NK-92 (cell line): ENCODE measurements around the gene CPEB4.

Experiments
- DNase-seq: peaks from one replicate; lab custom pipeline; 2025; ENCODE audit not compliant: unreplicated experiment; lab: John Stamatoyannopoulos, UW

Gene CPEB4

DNA sequence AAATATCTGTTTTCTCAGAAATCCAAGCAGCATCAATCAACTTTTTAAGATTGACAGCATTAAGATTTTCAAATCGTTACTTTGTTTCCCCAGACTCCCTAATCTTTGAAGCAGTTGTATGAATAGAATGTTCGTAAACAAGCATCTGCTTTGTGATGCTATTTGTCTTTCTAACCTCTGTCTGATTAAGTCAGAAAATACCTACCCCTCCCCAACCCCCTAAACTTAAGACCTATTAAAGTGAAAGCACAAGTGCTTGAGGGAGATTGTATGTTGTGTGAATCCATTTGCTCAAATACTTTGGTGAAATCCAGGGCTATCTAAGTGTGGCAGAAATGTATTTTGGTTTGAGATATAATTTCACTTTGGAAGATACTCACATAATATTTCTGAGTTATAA, 53.0 kb downstream of the CPEB4 start:
- DNase-seq: no peak

DNA sequence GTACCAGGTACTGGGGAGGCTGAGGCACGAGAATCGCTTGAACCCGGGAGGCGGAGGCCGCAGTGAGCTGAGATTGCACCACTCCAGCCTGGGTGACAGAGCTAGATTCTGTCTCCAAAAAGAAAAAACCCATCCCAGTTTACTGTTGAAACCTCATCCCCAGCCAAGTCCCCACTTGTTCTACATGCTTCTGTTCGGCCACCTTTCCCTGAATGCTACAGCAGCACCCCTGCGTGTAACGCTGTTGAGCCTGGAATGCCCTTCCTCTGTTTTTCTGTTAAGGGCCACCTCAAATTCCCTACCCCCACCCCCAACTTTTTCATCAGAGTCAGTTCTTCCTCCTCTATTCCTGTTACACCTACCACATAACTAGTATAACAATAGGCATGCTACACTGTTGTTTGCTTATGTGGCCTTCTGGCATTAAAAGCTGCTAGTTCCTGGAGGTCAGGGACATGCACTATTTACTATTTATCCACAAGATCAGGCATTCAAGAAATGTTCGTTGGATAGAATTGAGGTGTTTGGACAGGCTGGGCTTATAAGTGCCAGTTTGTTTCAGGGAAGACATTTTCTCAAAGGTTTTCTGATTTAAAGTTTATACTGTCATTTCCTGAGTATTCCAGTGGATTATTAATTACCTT, 53.7 kb downstream of the CPEB4 start:
- DNase-seq: no peak

DNA sequence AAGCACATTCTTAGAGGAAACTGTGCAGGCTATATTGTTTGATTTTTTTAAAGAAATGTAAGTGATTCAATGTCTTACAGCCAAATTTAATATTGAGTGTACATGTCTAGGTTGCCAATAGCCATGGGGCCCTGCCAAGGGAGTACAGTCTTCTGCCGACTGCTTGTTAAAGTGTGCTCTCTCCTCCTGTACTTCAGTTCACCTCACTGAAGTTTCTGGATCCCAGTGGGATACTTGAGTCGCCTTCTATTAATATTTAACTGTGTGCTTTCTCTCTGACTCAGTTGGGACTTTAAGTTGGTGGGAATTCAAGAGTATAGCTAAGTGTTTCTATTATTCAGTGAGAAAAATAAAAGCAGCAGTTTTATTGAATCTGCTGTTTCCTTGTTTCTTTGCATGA, 56.4 kb downstream of the CPEB4 start:
- no peak for DNase-seq

DNA sequence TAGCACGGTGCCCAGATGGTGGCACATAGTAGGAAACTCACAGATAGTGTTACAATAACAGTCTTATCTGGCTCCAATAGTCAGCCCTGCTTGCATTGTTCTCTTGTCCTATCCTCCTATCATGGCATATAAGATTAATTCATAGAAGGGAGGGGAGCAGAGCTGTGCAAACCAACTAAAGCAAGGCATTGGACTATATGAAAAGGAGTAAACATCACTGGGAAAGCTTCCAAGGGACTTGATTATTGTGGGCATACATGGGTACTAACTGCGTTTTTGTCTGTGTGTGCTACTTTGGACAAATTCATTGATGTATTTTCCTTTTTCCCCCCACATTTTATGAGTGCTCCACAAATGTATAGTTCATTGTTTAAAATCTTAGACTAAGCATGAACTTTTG, 57.0 kb downstream of the CPEB4 start:
- no peak for DNase-seq

DNA sequence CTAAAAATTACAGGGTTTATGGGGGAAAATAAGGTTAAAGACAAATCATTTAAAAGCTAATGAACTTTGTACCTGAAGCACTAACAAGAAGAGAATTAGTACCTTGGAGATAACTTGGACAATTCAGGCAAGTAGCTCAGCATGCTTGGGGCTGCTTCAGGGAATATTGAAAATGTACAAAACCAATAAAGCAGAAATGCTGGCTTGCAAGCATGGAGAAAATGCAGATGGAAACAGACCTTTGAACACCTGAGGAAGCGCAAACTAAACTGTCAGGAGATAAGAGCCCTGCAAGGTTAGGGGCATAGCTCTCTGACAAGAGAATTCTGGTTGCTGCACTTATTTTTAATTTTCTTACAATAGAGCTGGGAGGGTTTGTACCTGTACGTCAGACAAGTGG, 58.2 kb downstream of the CPEB4 start:
- no peak for DNase-seq

DNA sequence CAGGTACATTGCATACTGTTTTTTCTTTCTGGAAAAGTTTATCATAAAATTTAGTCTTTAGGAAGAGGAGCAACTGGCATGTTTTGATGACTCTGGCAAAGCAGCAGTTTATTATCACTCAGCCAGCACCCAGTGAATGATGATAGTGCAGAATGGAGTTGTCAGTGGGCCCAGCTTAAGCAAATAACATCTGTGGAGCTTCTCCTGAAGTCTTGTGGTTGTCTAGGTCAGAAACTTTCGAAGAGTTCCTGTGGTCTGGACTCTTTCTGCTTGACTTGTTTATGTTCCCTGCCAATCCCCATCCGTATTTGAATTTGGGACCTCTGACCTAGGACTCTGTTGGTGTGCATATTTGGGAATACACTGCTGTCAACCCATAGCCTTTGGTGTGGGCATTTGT, 62.7 kb downstream of the CPEB4 start:
- DNase-seq: no peak

DNA sequence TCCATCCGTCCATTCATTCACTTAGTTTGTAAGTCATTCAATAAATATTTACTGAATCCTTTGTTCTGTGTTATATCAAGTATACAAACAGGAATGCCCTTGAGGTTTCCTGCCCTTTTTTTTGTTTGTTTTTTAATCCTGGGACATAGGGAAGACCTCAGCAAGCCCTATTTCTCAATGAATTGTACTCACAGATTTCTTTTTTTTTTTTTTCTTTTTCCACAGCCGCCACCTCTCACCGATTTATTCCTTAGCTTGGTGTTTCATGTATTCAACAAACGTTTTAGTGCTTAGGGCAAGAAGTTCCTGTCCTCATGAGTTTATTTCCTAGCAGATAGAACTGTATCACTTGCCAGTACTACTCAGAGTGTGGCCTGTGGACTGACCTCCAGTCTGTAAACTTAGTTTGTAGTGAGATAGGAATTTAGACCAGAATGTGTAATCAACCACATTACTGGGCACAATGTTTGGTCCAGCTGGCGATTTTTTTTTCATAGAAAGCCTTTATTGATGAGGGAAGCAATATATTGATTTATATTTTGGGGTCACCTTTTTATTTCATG, 65.5 kb downstream of the CPEB4 start:
- DNase-seq: no peak

DNA sequence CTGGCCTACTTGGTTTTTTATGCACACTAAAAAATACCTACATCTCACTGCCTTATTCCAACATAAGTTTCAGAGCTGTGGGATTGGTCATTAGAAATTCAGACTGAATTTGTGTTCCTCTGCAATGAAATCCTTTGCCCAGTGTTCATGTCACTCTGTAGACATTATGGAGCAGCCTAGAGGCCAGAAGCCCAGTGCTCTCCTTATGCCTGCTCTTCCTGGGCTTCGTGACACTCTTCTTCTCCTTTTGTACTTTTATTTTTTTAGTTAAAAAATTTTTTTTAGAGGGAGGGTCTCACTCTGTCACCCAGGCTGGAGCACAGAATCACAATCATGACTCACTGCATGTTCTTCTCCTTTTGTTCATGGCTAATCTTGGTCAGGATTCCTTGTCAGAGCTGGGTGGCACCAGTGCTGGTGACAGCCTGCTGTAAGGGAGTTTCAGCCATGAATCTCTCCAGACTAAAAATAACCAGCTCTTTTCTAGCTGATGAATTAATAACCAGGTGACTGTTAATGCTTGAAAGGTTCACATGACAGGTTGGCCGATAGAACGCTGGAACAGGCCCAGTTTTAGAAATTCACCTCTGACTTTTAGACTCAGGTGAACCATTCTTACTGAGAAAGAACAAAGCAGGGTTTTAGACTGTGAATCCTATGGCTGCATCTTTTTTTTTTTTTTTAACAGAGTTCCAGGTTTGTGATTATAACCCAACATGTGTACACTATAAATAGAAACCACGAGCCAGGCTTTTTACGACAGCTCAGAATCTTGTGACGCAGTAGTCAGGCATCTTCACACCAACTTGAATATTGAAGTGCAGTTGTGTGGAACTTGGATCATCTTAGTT, 66.7 kb downstream of the CPEB4 start:
- no peak for DNase-seq

DNA sequence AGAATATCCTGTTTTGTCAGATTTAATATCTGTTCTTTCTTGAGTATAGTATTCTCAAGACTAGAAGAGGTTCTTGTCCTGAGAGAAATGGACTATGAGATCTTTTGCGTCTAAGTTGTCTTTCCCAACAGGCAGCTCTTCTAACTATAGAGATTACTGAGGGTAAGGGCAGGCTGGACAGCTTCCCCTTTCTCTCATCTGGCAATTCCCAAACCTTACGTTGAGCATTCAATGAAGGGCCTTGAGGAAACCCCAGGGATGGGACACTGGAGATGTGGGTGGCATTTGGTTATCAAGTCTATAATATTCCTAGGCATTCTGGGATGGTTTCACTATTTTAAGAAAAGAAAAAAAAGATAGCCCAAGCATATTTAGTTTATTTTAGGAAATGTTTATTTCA, 72.8 kb downstream of the CPEB4 start:
- DNase-seq: no peak

DNA sequence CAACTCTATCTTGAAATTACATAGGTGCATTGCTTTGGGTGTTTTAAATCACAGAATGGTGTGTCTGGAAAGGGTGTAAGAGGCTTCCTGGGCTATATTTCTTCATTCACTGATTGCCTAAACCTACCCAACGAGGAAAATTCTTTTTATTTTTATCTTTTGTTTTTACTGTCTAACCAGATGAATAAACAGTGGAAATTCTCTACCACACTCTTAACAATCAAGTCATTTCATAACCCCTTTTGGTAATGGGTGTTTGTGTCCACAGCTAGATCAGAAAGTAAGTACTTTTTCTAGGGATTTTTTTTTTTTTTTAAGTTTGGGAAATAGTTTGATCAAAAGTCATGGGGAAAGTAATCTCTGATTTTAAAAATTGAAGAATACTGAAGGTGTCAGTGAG, 73.3 kb downstream of the CPEB4 start:
- no peak for DNase-seq

DNA sequence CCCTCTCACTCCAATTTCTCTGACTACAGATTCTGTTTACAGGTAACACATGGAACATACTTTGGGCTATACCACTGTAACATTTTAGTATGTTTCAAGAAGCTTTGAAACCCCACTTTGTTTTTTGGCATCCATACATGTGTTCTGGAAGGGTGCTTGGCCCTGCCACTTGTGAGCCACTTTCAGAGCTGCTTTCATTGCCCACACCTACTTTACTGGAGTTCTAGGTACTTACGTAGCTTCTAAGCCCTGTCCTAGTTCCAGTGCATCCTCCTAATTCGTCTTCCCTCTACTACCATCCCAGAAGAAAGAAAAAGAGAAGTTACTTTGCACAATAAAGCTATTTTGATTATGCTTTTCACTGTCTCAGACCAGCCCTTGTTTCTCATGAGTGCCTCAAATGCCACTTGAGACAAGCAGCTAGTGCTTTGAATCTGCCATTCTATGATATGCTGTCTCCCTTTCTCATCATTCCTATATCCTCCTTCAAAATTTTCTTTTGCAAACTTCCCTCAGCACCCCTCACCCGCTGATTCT, 74.4 kb downstream of the CPEB4 start:
- DNase-seq: no peak

DNA sequence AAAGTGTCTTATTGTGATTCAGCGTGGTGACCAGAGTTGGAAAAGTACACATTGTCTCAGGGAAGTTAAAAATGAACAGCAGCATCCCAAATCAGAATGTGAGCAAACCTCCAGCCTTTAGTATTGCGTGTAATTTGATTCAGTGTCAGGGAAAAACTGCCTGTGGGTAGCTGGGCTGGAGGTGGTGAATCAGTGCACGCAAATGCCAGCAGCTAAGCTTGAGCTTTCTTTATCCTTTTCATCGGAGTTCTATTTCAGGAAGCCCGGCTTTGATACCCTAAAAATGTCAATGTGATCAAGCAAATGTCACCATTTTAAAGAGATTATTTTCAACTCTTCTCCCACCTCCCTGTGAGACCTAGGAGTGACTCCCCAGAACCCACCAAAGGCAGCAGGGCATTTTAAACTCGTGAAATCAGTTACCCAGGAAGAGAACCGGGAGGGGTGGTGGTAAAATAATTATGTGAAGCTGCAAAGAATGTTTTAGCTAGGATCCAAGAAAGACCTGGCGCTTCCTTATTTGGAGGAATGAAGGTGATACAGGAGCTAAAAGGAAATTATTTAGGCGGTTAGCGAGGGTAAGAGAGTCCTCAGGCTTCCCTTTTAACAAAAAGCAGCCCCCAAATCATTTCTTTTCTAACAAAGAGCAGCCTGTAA, 75.2 kb downstream of the CPEB4 start:
- DNase-seq: no peak

DNA sequence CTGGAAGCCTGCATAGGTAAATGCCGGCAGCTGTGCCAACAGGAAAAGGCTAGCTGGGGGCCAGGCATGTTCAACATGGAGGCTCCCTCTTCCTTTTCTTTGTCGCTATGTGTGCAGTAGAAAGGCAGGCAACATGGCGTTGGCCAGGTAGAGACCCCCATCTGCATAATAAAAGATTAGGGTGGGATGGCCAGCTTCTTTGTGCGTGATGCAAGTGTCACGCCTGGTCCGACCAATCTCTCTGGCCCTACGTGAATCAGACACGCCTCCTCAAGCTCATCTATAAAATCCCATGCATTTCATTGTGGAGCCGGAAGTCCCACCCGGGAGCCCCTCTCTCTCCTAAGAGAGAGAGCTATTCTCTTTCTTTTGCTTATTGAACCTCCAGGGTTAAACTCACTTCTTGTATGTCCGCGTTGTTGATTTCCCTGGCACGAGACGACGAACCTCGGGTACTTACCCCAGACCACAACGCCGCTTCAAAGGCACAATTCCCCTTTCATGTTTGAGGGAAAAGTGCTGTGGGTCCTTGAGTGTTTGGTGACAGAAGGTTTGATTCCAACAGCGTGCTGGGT, 75.8 kb downstream of the CPEB4 start:
- no peak for DNase-seq

DNA sequence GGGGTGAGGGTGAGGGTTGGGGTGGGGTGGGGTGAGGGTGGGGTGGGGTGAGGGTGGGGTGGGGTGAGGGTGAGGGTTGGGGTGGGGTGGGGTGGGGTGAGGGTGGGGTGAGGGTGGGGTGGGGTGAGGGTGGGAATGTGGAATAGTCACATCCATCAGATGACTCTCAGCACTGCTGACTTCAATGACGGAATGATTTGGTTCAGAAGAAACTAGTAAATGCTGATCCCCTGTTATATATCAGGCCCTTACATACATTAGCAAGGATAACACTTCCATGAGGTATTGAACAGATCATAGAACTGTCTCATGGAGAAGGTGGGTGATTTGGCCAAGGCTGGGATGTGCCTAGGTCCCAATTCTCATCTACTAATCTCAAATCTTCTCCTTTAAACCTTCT, 76.4 kb downstream of the CPEB4 start:
- no peak for DNase-seq

DNA sequence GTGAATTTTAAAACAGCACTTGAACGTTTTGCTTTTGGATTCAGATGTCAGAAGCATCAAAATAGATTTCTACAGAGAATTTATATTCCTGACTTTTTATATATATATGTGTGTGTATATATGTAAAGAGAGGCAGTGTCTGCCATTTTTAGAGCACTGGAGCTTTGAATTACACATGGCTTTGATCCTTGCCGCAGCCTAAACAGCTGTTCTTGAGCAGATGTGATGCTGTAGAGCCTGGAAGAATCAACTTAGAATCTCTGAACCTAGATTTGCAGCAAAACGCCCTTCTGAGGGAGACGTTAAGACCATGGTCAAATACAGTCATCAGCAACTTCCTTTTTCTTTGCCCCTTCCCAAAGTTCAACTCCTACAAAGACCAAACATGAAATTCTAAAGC, 79.1 kb downstream of the CPEB4 start:
- no peak for DNase-seq

DNA sequence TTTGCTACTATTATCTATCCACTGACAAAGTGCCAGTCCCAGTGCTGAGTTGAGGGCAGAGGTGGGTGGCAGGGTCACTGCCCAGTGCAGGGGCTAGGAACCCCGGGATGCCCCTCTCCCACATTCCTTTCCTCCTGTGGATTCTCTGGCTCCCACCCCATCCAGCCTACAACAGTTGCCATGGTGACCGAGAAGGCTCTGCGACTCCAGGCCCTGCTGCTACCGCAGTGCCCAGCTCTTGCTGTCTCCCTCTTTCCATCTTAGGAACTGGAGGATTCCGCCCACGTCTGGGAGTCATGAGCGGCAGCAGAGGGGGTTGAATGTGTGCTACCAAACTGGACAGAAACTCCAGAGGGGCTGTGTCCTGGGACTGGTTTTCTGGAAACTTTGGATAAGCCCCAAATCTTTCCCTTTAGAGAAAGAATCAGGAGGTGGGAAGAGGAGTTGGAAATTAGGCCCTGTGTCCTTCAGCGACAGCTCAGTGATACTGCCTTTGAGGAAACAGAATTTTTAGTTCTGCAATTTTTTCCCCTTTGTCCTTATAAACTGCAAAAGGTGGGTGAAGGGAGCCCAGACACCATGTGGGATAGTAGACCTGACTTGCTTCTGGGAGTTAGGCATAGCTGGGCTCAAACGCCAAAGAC, 80.1 kb downstream of the CPEB4 start:
- no peak for DNase-seq

DNA sequence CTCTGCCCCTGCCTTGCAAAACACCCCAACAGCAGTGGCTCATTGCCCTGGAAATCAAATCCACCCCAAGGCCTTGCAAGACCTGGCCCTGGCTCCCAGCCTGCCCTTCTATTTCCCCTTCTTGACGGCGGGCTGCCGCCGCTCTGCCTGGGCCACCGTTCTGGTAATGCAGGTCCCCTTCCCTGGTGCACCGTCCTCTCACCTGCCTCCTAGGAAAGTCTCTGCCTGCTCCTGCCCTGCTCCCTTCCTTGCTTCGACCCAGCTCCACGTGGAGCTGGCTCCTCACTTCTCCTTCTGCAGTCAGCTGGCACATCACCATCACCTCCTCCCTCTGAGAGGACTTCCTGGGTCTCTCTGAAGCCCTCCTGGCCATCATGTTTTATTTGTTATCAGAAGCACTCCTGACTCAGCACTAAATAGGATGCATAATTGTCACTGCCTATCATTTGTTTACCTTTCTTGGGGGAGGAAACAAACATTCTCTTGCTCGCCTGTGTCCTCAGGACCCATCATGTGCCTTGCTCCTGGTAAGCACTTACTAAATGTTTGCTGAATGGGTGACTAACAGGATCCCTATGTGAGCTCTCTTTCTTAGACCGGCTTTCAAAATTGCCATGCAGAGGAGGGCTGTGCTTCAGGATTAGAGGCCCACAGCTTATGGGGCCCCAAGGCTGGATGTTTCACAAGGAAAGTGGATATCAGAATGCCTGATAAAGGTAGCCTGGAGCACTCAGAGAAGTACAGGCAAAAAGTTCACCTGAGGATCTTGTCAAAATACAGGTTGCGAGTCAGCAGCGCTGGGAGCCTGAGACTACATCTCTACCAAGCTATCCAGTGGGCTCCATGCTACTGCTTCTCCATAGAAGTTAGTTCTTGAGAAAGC, 81.3 kb downstream of the CPEB4 start:
- DNase-seq: no peak

DNA sequence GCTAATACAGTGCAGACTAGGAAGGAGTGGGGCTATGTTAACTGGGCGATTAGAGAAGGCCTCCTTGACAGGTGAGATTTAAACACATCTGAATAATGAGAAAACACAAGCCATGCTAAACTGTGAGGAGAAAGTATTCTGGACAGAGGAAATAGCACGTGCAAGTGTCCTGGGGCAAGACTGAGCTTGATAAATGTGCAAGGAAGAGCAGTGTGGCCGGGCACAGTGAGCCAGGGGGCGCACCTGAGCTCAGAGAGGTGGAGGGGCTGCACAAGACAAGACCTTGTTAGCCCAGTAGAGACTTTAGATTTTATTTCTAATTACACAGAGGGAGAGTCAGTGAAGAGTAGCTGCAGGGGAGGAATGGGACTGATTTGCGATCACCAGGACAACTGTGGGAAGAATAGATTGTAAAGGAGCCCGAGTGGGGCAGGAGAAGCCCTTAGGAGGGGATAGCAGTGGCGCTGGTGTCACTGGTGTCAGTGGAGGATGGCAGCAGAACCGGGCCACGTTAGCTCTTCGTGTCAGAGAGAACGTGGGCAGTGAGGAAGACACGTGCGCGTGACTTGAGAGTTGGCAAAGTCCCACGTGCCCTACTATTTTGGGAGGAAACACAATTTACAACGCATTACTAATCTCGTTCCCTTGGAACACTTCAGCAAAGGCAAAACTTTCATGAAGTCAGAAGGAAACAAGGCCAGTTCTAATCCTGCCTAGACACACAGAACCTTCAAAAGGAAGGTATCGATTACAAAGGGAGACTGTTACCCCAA, 82.9 kb downstream of the CPEB4 start:
- DNase-seq: no peak

DNA sequence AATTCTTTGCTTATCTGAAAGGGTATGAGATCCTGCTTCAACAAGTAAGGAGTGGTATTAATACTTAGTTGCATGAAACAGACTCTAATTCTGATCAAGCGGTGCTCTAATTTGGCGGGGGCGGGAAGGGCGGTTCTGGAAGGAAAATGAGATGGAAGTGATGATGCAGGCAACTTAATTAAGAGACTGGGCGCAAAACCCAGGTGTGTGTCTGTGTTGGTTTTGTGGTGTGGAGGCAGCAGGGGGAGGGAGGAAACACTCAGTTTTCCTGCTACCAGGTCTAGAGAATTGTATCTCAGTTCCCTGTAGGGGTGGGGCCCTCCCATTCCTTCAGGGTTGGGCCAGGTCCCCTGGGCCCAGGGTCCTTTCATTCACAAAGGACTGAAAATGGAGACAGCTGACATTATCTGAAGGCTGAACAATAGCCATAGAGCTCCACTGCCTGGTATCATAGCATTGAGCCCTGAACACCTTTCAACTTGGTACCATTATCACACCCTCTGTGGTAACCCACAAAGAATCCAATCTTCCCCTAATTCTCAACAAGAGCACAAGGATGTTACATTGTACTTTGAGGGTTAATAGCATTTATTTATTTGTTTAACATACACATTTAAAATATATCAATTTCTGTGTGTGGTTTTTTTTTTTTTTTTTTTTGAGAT, 83.7 kb downstream of the CPEB4 start:
- DNase-seq: no peak
